CD8-positive, alpha-beta memory T cell (primary cell): ENCODE measurements around the gene SYNPR. TPM values are rescaled to one million over a fixed set of nuclear protein-coding genes. Genes with fewer than 3 reads are reported as not detected.

Experiments used
- CTCF ChIA-PET: fragments of 350-600 bp; sonication (Branson Sonifier 250); formaldehyde crosslinking; loops from one replicate; lab custom pipeline; 2021; ENCODE audit warnings: antibody characterized with exemption; lab: Charles Lee
- POLR2A ChIA-PET: fragments of 350-600 bp; sonication (Branson Sonifier 250); formaldehyde crosslinking; loops from one replicate; lab custom pipeline; 2021; ENCODE audit warnings: antibody characterized with exemption; lab: Charles Lee
- DNase-seq, 5 donors: peaks; one replicate each; pipeline versions ENCODE4 v3.0.0 to v3.0.0-alpha.2; 2020 to 2022; ENCODE audit warnings: mixed read lengths in 1 of 5
- H3K27ac ChIP-seq: one replicate; pipeline ENCODE4 v1.7.0; 2013; ENCODE audit warnings: low read depth, mild to moderate bottlenecking, low read length, moderate library complexity
- H3K27me3 ChIP-seq: 2 replicates; pipeline ENCODE4 v1.7.0; 2013; ENCODE audit warnings: low read length, mild to moderate bottlenecking; ENCODE audit not compliant: insufficient read depth, poor library complexity, severe bottlenecking
- H3K36me3 ChIP-seq: 2 replicates; pipeline ENCODE4 v1.7.0; 2013; ENCODE audit warnings: mild to moderate bottlenecking, low read length, moderate library complexity; ENCODE audit not compliant: insufficient read depth
- H3K4me1 ChIP-seq: 2 replicates; pipeline ENCODE4 v1.7.0; 2013; ENCODE audit warnings: mild to moderate bottlenecking, low read length, moderate library complexity; ENCODE audit not compliant: insufficient read depth
- H3K4me3 ChIP-seq: 2 replicates; pipeline ENCODE4 v1.7.0; 2013; ENCODE audit warnings: mild to moderate bottlenecking, low read length
- H3K9me3 ChIP-seq: 2 replicates; pipeline ENCODE4 v1.7.0; 2013; ENCODE audit warnings: mild to moderate bottlenecking, low read length
- H3K27ac Mint-ChIP-seq, 8 donors: one replicate each; pipeline ENCODE4 v1.8.0; 2020 to 2021; ENCODE audit warnings: mixed read lengths in 8 of 8, mild to moderate bottlenecking in 6 of 8, inconsistent platforms in 3 of 8, moderate library complexity in 3 of 8
- H3K27me3 Mint-ChIP-seq, 2 donors: one replicate each; pipeline ENCODE4 v1.8.0; 2020 to 2021; ENCODE audit warnings: mixed read lengths in 2 of 2, mild to moderate bottlenecking in 1 of 2, moderate library complexity in 1 of 2
- H3K36me3 Mint-ChIP-seq, 3 donors: one replicate each; pipeline ENCODE4 v1.8.0; 2020 to 2021; ENCODE audit warnings: mixed read lengths in 3 of 3, inconsistent platforms in 1 of 3, mild to moderate bottlenecking in 1 of 3
- H3K4me1 Mint-ChIP-seq, 3 donors: one replicate each; pipeline ENCODE4 v1.8.0; 2020 to 2021; ENCODE audit warnings: mixed read lengths in 3 of 3, inconsistent platforms in 1 of 3, mild to moderate bottlenecking in 1 of 3
- H3K4me3 Mint-ChIP-seq, 7 donors: one replicate each; pipeline ENCODE4 v1.8.0; 2020 to 2021; ENCODE audit warnings: mixed read lengths in 7 of 7, mild to moderate bottlenecking in 6 of 7, moderate library complexity in 4 of 7, inconsistent platforms in 2 of 7
- H3K9me3 Mint-ChIP-seq, 5 donors: one replicate each; pipeline ENCODE4 v1.8.0; 2020 to 2022; ENCODE audit warnings: mixed read lengths in 5 of 5, mild to moderate bottlenecking in 3 of 5, moderate library complexity in 2 of 5, inconsistent platforms in 1 of 5
- polyA plus RNA-seq: library from polyadenylated mRNA; unstranded; fragments of 300-500 nt; fragmentation: Illumina TruSeq; gene quantifications from one replicate; pipeline ENCODE4 v1.2.3, GENCODE V29; 2021
- total RNA-seq, 2 experiments: library from RNA; stranded (reverse); gene quantifications; one replicate each; pipeline ENCODE4 v1.2.3, GENCODE V29; 2021

The SYNPR gene
- total and polyA plus RNA-seq, 3 experiments from 2014 or later = not detected

- H3K27ac Mint-ChIP-seq = no peak overlapping the region
- Histone ChIP-seq H3K9me3 (no peaks in the 10 kb centered on the region), H3K4me3 (no peak overlapping the region), H3K27me3 (no peaks in the 10 kb centered on the region), H3K36me3 (no peaks in the 10 kb centered on the region), H3K27ac (no peak overlapping the region), H3K4me1 (no peaks in the 10 kb centered on the region)
- ChIA-PET CTCF (no interaction called here), POLR2A (no interaction called here)
- H3K4me1 Mint-ChIP-seq = no peaks in the 10 kb centered on the region
- H3K27me3 Mint-ChIP-seq = peaks cover 0 to 4% of the 10 kb centered on the region in 2 donors
- H3K4me3 Mint-ChIP-seq = no peak overlapping the region
- no peak for DNase-seq
- peaks cover 0 to 3% (median 0%) of the 10 kb centered on the region in 5 donors for H3K9me3 Mint-ChIP-seq
- no peaks in the 10 kb centered on the region for H3K36me3 Mint-ChIP-seq
These were observed 298.7 kb downstream of the SYNPR start for GRCh38 chr3:63576846-63577245.

DNA sequence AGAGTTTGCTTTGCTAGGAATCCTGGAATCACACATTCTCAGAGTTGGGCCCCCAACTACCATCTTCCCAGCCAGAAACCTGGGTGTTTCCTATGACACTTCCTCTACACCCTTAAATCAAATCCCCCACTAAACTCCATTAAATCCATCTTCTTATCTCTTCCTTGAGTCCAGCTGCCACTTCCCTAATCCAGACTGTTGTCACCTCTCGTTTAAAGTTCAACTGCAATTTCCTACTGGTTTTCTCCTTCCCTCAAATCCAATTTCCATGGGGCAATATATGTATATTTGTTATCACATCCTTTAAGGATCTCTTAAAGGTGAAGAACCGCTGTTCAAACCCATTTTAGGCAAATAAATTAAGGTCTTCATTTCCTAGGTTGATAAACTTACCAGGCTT, 300.8 kb downstream of the SYNPR start:
- Histone ChIP-seq H3K27ac (no peak overlapping the region), H3K27me3 (no peaks in the 10 kb centered on the region), H3K9me3 (no peaks in the 10 kb centered on the region), H3K4me3 (no peak overlapping the region), H3K36me3 (no peaks in the 10 kb centered on the region), H3K4me1 (no peaks in the 10 kb centered on the region)
- peaks cover 0 to 2% of the 10 kb centered on the region in 2 donors for H3K27me3 Mint-ChIP-seq
- no peak for DNase-seq
- no peak overlapping the region for H3K27ac Mint-ChIP-seq
- ChIA-PET POLR2A (no interaction called here), CTCF (no interaction called here)
- no peaks in the 10 kb centered on the region for H3K36me3 Mint-ChIP-seq
- no peak overlapping the region for H3K4me3 Mint-ChIP-seq
- no peaks in the 10 kb centered on the region for H3K4me1 Mint-ChIP-seq
- peaks cover 0 to 1% (median 0%) of the 10 kb centered on the region in 5 donors for H3K9me3 Mint-ChIP-seq

DNA sequence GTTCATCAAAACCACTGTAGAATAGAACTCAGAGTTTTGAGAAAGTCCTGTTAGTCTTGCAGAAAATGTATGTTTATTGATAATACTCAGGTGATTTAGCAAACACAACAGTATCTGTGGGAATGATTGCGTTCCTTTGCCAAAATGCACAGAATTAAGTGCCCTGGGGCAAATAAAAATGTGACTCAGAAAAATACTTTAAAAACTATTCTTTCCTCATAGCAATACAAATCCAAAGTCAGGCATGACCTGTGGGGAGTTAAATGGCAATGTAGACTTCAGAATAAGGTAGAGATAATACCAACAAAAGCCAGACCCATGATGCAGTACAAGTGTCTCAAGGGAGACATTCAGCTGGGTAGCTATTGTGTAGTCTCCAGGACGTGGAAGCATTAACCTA, 302.0 kb downstream of the SYNPR start:
- DNase-seq = no peak
- Histone ChIP-seq H3K36me3 (no peaks in the 10 kb centered on the region), H3K27ac (no peak overlapping the region), H3K4me3 (no peak overlapping the region), H3K4me1 (no peaks in the 10 kb centered on the region), H3K9me3 (no peaks in the 10 kb centered on the region), H3K27me3 (no peaks in the 10 kb centered on the region)
- POLR2A ChIA-PET = no interaction called here
- peaks cover 0 to 2% (median 0%) of the 10 kb centered on the region in 5 donors for H3K9me3 Mint-ChIP-seq
- H3K27me3 Mint-ChIP-seq = peaks cover 0 to 2% of the 10 kb centered on the region in 2 donors
- H3K4me3 Mint-ChIP-seq = no peak overlapping the region
- no peak overlapping the region for H3K27ac Mint-ChIP-seq
- H3K36me3 Mint-ChIP-seq = no peaks in the 10 kb centered on the region
- CTCF ChIA-PET = no interaction called here
- no peaks in the 10 kb centered on the region for H3K4me1 Mint-ChIP-seq

- H3K36me3 Mint-ChIP-seq = no peaks in the 10 kb centered on the region
- H3K4me3 ChIP-seq = no peak overlapping the region
- H3K27me3 Mint-ChIP-seq = no peaks in the 10 kb centered on the region
- DNase-seq = no peak
- peaks cover 0 to 2% (median 1%) of the 10 kb centered on the region in 5 donors for H3K9me3 Mint-ChIP-seq
- ChIA-PET POLR2A (no interaction called here), CTCF (interaction anchor here (1.2 kb wide), 1 partner anchor 13 kb away, joined by 6 read pairs; no protein-coding TSS in a partner anchor)
- H3K27ac Mint-ChIP-seq = no peak overlapping the region
- H3K4me1 ChIP-seq = no peaks in the 10 kb centered on the region
- no peak overlapping the region for H3K27ac ChIP-seq
- no peaks in the 10 kb centered on the region for H3K27me3 ChIP-seq
- no peak overlapping the region for H3K4me3 Mint-ChIP-seq
- H3K9me3 ChIP-seq = no peaks in the 10 kb centered on the region
- H3K36me3 ChIP-seq = no peaks in the 10 kb centered on the region
- H3K4me1 Mint-ChIP-seq = no peaks in the 10 kb centered on the region
These were observed 304.9 kb downstream of the SYNPR start for GRCh38 chr3:63582943-63583500.

- POLR2A ChIA-PET = no interaction called here
- Histone ChIP-seq H3K4me1 (no peaks in the 10 kb centered on the region), H3K36me3 (no peaks in the 10 kb centered on the region), H3K9me3 (no peaks in the 10 kb centered on the region), H3K27ac (no peak overlapping the region), H3K4me3 (no peak overlapping the region), H3K27me3 (no peaks in the 10 kb centered on the region)
- peaks cover 2 to 9% (median 2%) of the 10 kb centered on the region in 5 donors for H3K9me3 Mint-ChIP-seq
- no peak overlapping the region for H3K27ac Mint-ChIP-seq
- no peak for DNase-seq
- no peaks in the 10 kb centered on the region for H3K27me3 Mint-ChIP-seq
- no peak overlapping the region for H3K4me3 Mint-ChIP-seq
- no peaks in the 10 kb centered on the region for H3K36me3 Mint-ChIP-seq
- CTCF ChIA-PET = no interaction called here
- no peaks in the 10 kb centered on the region for H3K4me1 Mint-ChIP-seq
These were observed 306.6 kb downstream of the SYNPR start for GRCh38 chr3:63584681-63585080.

GRCh38 chr3:63585927-63586326, 307.8 kb downstream of the SYNPR start:
- no peak for DNase-seq
- Histone ChIP-seq H3K4me3 (no peak overlapping the region), H3K36me3 (no peaks in the 10 kb centered on the region), H3K9me3 (no peaks in the 10 kb centered on the region), H3K4me1 (no peaks in the 10 kb centered on the region), H3K27me3 (no peaks in the 10 kb centered on the region), H3K27ac (no peak overlapping the region)
- Mint-ChIP-seq H3K36me3 (no peaks in the 10 kb centered on the region), H3K27ac (no peak overlapping the region), H3K9me3 (peaks cover 2 to 9% (median 2%) of the 10 kb centered on the region in 5 donors), H3K4me1 (no peaks in the 10 kb centered on the region), H3K4me3 (no peak overlapping the region), H3K27me3 (no peaks in the 10 kb centered on the region)
- POLR2A ChIA-PET = no interaction called here
- CTCF ChIA-PET = no interaction called here

DNA sequence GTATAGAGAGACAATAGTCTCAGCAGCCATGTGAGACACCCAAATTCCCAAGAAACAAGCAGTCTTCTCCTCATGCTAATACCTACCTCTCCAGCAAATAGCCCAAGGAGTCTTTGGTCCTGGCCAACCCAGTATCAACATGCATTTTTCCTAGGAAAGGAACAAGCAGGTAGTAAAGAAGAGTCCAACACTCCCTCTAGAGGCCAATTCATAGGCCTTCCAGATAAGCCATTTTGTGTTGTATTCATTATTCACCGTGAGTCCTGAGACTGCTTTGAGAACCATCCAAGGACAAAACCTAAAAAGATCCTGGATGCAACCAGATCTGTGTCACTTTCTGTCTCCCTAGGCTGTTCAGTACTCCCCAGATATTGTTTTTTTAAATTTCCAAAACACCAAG, 310.8 kb downstream of the SYNPR start:
- H3K9me3 Mint-ChIP-seq = peaks cover 2 to 9% (median 2%) of the 10 kb centered on the region in 5 donors
- POLR2A ChIA-PET = no interaction called here
- no peak overlapping the region for H3K27ac Mint-ChIP-seq
- H3K4me3 Mint-ChIP-seq = no peak overlapping the region
- CTCF ChIA-PET = no interaction called here
- H3K36me3 Mint-ChIP-seq = no peaks in the 10 kb centered on the region
- no peak for DNase-seq
- no peaks in the 10 kb centered on the region for H3K4me1 Mint-ChIP-seq
- H3K27me3 Mint-ChIP-seq = no peaks in the 10 kb centered on the region
- H3K4me1 ChIP-seq = no peaks in the 10 kb centered on the region
- no peak overlapping the region for H3K4me3 ChIP-seq
- no peaks in the 10 kb centered on the region for H3K27me3 ChIP-seq
- no peak overlapping the region for H3K27ac ChIP-seq
- H3K9me3 ChIP-seq = no peaks in the 10 kb centered on the region
- no peaks in the 10 kb centered on the region for H3K36me3 ChIP-seq

GRCh38 chr3:63593779-63594178, 315.7 kb downstream of the SYNPR start:
- Histone ChIP-seq H3K27me3 (no peaks in the 10 kb centered on the region), H3K4me3 (no peak overlapping the region), H3K27ac (no peak overlapping the region), H3K9me3 (no peaks in the 10 kb centered on the region), H3K4me1 (no peaks in the 10 kb centered on the region), H3K36me3 (no peaks in the 10 kb centered on the region)
- POLR2A ChIA-PET = no interaction called here
- no peak for DNase-seq
- H3K4me1 Mint-ChIP-seq = no peaks in the 10 kb centered on the region
- peaks cover 0 to 5% (median under 1%) of the 10 kb centered on the region in 5 donors for H3K9me3 Mint-ChIP-seq
- no peaks in the 10 kb centered on the region for H3K27me3 Mint-ChIP-seq
- no peaks in the 10 kb centered on the region for H3K36me3 Mint-ChIP-seq
- H3K27ac Mint-ChIP-seq = no peak overlapping the region
- no peak overlapping the region for H3K4me3 Mint-ChIP-seq
- CTCF ChIA-PET = no interaction called here
